GM18502 (cell line): ENCODE measurements around the gene CHRNG.

Experiments
- ATAC-seq: cut with Tn5 transposase; IDR thresholded peaks from one replicate; pipeline ENCODE4 v1.9.1; 2021; ENCODE audit warnings: mild to moderate bottlenecking; ENCODE audit not compliant: unreplicated experiment, poor library complexity

CHRNG gene

GRCh38 chr2:232571026-232571474 is 31.6 kb downstream of the CHRNG start:
- ATAC-seq, result no peak

DNA sequence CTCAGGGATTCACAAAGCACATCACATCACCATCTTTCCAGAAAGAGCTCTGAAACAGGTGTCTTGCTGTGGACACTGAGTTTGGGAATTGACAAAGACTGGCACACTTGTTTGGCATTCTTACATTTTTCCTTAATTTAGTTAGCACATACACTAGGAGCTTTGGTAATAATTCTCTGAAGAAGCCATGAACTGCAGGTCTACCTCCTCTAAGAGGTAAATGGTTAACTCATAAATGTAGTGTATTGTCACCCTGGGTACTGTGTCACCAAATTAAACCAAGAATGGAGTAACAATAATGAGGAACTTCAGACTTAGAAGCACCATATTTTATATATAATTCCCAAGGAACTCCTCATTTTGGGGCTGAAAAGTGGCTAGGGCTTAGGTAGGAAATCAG is 33.5 kb downstream of the CHRNG start:
- no peak for ATAC-seq

GRCh38 chr2:232573771-232574435 is 34.4 kb downstream of the CHRNG start:
- no peak for ATAC-seq

GRCh38 chr2:232574674-232575403 is 35.3 kb downstream of the CHRNG start:
- ATAC-seq, result no peak

DNA sequence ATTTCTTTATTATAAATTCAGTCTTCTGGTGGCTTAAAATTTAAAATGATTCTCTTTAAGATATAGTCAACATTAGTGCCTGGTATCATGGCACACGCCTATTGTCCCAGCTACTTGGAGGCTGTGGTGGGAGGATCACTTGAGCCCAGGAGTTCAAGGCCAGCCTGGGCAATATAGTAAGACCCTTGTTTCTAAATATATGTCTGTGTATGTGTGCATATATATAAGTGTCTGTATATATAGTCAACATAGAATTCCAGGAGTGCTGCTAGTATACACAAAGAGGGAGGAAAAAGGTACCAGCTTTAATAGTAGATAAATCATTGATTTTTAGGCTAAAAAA is 35.9 kb downstream of the CHRNG start:
- ATAC-seq, result no peak

DNA sequence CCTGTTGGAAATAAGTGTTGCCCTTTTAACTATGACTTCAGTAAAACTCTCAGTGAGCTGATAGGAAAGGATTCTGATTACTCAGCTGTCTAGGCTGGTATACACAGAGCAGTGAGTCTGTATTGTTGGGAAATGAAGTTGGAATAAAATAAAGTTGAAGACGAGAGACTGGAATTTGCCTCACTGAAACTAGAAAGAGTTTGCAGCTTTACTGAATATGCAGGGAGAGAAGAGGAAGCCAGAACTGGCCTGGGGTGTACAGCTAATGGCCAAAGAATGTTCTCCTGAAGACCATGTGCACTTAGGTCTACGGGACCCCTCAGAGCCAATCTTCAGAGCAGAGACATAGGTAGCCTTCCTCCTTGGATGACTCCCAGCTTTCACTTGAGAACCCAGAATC is 37.5 kb downstream of the CHRNG start:
- no peak for ATAC-seq

GRCh38 chr2:232577841-232578240 is 38.3 kb downstream of the CHRNG start:
- ATAC-seq, result no peak

GRCh38 chr2:232578626-232579025 is 39.1 kb downstream of the CHRNG start:
- no peak for ATAC-seq

GRCh38 chr2:232580648-232580981 is 41.1 kb downstream of the CHRNG start:
- ATAC-seq, result no peak

DNA sequence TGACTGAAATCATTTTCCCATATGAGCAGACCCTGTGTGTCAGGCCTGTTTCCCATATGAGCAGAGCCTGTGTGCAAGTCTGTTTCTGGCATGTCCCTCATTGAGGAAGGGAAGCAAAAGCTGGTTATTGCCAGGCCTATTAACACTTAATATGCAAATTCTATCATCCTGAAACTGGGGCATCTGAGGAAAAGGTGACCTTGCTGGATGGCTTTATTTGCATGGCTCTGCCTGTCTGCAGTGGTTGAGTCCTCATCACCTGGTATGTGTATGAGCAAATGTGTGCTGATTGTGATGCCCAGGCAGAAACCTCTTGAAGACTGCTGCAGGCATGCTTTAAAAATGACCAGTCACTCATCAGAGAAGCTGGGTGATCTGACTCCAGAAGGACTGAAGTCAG is 42.2 kb downstream of the CHRNG start:
- ATAC-seq, result no peak

- no peak for ATAC-seq
These were observed 44.7 kb downstream of the CHRNG start for GRCh38 chr2:232584238-232584637.

DNA sequence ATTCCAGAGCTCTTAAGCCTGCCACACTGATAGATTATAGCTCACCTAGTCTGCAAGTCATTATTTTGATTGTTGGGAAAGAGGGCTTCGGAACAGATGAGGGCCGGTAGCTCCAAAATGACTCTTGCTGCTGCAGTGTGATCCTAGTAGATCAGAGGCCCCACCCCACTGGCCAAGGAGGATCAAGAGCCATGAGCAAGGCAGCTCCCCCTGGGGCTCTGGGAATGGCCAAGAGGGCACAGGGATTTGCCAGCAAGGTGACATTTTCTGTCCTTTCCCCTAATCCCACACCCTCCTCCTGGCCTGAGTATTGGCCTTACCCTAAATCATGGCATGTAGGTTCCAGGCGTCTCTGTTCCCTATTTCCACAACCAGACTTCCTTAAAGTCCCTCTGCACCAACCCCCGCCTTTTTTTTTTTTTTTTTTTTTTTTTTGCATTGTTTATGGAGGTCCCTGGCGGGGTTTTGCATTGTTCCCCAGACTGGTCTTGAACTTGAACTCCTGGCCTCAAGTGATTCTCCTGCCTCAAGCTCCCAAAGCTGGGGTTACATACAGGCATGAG is 47.5 kb downstream of the CHRNG start:
- no peak for ATAC-seq

DNA sequence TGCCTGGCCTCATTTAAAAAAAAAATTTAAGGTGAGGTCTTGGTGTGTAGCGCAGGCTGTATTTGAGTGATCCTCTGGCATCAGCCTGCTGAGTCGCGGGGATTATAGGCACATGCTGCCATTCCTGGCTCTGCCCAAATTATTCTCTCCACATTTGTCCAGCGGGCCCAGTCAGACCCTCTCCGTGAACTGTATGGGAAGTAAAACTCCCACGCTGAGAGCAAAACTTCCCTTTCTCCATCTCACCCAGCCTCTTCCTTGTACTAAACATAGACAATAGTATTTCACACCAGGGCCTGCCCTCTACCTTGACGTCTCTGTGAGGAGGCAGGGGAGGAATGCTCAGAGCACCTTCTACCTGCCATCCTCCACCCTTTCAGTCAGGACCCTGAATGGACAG is 48.0 kb downstream of the CHRNG start:
- no peak for ATAC-seq

DNA sequence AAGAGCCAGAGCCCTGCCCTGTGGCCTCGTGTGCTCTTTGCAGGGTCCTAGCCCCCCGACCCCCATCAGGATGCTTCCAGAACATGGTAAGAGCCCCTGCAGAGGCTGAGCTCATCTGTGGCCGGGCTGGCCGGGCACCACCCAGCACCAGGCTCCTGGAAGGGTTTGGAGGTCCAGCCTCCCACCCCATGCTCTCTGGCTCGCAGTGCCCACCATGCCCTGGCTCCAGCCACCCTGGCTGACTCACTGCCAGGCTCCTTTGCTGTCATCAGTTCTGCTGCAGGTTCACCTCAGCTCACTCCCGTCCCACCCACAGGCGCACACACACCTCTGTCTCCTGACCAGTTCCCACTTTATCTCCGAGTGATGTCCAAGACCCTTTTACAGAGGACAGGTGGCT is 48.5 kb downstream of the CHRNG start:
- ATAC-seq, result no peak

GRCh38 chr2:232588680-232589585 is 49.4 kb downstream of the CHRNG start:
- ATAC-seq, result no peak

DNA sequence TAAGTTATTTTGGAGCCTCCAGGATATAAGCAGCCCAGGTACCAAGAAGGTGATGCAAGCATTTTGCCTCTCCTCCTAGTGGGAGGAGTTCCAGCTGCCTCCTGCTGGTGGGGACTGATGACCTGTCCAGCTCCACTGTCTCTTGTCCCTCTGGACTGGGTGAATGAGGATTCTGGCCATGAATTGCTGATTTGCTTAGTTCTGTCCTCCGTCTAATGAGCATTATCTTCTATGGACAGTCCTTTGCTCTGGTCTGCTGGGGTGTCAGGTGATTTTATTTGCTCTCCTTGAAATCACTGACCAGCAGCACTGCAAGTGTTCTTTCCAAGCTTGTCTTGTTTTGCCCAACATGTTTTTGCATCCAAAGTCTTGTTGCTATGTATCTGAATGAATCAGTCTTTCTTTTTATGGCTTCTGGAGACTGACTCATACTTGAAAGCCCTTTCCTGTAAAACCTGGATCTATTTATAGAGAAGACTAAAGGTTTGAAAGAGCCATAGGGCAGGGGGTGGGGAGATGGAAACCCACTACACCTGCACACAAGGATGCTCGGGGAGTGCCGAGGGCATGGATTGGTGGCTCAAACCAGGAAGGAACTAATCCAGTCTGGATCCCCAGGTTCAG is 53.4 kb downstream of the CHRNG start:
- ATAC-seq, result no peak

- no peak for ATAC-seq
These were observed 54.5 kb downstream of the CHRNG start for GRCh38 chr2:232593982-232594381.
